Stimulated activated CD4-positive, alpha-beta T cell treated with anti-CD3 and anti-CD28 coated beads, Interleukin-4, amount 100 ng/mL, for 1 hour (primary cell): ENCODE data around the gene IL1R1.

Experiments used
- DNase-seq: peaks from one replicate; pipeline ENCODE4 v3.0.0-alpha.2; 2020

Gene IL1R1

GRCh38 chr2:102209474-102209873 is 66.9 kb downstream of the IL1R1 start:
- no peak for DNase-seq

GRCh38 chr2:102217032-102217431 is 74.5 kb downstream of the IL1R1 start:
- DNase-seq, result no peak

GRCh38 chr2:102224824-102225739 is 82.5 kb downstream of the IL1R1 start:
- DNase-seq, result no peak

GRCh38 chr2:102226171-102226570 is 83.6 kb downstream of the IL1R1 start:
- no peak for DNase-seq

GRCh38 chr2:102226612-102227391 is 84.3 kb downstream of the IL1R1 start:
- no peak for DNase-seq

GRCh38 chr2:102229141-102229769 is 86.7 kb downstream of the IL1R1 start:
- DNase-seq, result no peak
